ENCODE data around the gene SLC22A5.

Gene SLC22A5

GRCh38 chr5:132368186-132368585, 1.3 kb upstream of the SLC22A5 start:
- no peak for DNase-seq

DNA sequence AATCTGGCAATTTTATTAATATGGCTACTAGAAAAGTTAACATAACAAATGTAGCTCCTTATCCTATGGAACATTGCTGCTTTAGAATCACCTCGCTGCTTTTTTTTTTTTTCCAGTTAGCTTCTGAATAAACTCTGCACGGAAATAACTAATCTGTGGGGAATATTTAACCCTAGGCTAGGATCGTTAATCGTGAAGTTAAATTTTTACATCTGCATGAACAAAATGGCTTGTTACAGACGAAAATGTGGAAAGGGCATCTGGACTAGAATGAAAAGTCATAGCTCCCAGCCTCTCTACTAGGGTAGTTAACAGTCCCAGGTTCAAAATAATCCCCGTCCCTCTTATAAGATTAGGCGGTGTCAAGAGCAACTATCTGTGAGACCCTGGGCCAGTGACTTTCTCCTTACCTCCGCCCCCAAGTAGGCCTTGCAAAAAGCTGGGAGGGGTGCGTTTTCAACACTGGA, 470 bp upstream of the SLC22A5 start:
- DNase-seq = no peak

- DNase-seq = no peak
These were observed 866 bp downstream of the SLC22A5 start for GRCh38 chr5:132370181-132370970.

- DNase-seq = no peak
These were observed 1.6 kb downstream of the SLC22A5 start for GRCh38 chr5:132370971-132371602.

DNA sequence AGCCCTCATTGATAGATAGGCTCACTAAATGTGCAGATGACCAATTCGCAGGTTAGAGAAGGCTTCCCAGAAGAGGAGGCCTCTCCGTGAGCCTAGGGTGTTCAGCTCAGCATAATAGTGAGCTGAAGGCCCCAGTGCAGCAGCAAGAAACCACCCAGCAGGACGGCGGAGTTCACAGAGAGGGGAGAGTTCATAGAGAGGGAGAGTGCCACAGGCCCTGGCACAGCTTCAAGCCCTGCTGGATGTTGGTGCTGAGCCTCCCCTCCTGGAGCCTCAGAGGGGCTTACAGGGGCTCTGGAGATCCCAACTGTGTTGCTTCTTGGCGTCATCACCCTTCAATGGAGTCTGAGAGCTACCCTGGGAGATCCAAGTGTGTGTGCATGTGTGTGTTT, 2.1 kb downstream of the SLC22A5 start:
- no peak for DNase-seq

- no peak for DNase-seq
These were observed 2.6 kb downstream of the SLC22A5 start for GRCh38 chr5:132372127-132372526.

- no peak for DNase-seq
These were observed 3.0 kb downstream of the SLC22A5 start for GRCh38 chr5:132372542-132372941.

- DNase-seq = no peak
These were observed 6.4 kb downstream of the SLC22A5 start for GRCh38 chr5:132375957-132376356.

- no peak for DNase-seq
These were observed 7.5 kb downstream of the SLC22A5 start for GRCh38 chr5:132376694-132377641.

DNA sequence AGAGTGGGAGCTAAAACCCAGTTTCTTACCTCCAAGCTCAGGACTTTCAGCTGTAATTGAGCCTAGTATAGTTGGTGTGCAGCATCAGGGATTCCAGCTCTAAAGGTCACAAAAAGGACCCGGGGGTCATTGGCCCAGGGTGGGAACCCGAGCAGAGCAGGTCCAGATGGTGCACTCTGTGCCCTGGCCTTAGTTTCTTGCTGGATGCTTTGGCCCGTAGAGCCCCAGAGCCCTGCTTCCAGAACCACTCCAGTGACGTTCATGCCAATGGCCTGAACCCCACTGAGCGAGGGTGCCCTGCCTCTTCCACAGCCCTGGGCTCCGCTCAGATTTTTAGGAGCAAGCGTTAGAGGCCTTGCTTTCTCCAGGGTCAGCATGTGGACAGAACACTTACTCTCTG, 8.2 kb downstream of the SLC22A5 start:
- no peak for DNase-seq

DNA sequence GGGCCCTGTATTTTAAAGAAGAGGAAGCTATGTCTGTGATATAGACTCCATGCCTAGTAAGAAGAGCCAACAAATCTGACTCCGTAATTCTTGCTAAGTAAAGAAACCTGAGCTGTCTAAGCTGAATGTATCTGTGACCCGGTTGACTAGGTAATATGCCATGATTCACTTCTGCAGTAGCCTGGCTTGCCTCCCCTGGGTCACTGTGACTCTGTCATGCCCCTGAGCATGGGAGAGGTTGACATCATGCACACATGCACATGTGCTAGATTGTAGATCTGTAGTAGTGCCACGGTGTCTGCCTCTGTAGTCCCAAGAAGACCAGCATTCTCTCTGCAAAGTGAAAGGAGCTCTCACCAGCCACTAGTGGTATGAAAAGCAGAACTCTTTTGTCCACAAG, 9.1 kb downstream of the SLC22A5 start:
- no peak for DNase-seq

- DNase-seq = no peak
These were observed 10.5 kb downstream of the SLC22A5 start for GRCh38 chr5:132380047-132380446.

DNA sequence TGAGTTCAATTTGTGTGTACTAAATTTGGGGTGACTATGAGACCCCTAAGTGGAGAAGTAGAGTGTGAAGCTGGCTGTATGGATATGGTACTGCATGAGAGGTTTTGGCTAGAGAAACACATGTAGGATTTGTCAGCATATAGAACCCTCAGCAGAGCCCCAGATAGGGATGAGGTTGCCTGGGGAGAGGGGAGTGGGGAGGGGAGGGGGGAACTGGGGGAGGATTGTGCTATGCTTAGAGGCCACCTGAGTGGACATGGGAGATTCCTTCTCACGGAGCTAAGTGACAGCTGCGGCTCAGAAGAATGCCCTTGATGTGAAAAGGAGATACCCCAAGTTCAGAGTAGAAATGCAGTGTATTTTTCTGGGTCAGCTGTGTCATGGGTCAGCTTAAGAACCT, 11.2 kb downstream of the SLC22A5 start:
- no peak for DNase-seq

GRCh38 chr5:132381614-132382013, 12.1 kb downstream of the SLC22A5 start:
- no peak for DNase-seq

GRCh38 chr5:132383261-132383660, 13.8 kb downstream of the SLC22A5 start:
- no peak for DNase-seq

- no peak for DNase-seq
These were observed 14.5 kb downstream of the SLC22A5 start for GRCh38 chr5:132383984-132384383.

DNA sequence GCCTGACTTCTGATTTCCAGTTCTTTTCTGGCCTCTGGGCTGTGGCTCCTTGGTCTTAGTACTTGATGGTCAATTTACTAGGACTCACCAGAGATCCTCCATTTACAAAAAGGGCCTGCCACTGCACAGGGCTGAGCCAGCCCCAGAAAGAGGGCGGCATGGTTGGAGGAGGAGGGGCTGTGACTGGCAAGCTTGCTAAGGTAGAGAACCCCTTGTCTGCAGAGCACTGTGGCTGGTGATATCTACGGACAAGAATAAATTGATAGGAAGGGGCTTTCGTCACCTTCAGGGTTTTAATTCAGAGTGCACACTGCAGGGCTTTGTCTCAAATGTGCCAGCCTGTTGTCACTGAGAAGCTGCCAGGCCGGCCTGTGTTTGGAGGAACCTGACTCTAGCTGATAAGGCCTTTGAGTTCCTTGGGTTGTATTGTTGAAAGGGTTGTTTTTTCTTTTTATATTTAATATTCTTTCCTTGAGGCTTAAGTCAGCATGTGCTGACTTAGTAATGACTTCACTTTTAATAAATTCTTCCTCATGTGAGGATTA, 15.1 kb downstream of the SLC22A5 start:
- DNase-seq = no peak

- peak; percentile 43 for DNase-seq
These were observed 16.0 kb downstream of the SLC22A5 start for GRCh38 chr5:132385326-132386105.

DNA sequence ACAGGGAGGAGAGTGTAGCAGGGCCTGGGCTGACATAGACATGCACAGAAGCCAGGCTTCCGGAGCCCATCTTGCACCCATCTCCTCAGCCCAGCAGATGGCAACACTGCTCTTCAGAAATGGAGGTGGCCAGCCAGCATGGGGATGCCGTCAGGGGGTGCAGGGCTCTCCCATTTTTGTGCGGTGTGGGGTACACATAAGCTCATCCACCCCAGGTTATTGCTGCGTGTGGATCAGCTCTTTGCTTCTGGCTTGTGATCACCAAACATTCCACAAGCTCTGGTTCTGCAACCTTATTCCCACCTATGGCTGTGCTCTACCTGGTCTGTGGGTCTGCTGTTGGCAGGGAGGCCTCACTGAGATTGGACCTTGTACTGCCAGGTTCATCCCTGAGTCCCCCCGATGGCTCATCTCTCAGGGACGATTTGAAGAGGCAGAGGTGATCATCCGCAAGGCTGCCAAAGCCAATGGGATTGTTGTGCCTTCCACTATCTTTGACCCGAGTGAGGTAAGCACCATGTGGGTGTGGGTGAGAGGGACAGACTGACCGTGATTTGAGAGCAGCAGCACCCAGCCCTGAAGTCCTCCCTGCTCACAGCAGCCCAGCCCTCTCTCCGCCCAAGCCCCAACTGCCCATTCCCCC, 17.3 kb downstream of the SLC22A5 start:
- peak; percentile 63 for DNase-seq

DNA sequence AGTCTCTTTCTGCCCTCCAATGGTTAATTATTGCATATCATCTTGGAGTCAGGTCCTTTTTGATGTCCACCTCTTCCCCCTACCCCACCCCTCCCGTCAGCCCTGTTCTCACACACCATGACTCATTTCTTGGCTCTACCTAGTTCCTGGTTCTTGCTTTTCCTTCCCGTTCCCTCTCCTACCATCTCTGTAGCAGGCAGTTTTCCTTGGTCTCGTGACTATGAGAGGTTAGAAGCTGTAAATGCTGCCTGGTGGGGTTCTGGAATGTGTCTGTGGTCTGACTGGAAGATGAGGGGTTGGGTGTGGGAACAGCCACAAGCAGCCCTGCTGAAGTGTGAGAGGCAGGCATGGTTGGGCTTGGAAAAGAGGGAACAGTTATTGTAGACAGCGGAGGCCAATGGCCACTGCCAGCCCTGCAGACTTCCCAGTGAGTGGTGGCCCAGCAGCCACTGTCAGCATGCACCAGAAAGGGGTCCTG, 18.2 kb downstream of the SLC22A5 start:
- DNase-seq = no peak
